ENCODE measurements around the gene C17orf107.

DNA sequence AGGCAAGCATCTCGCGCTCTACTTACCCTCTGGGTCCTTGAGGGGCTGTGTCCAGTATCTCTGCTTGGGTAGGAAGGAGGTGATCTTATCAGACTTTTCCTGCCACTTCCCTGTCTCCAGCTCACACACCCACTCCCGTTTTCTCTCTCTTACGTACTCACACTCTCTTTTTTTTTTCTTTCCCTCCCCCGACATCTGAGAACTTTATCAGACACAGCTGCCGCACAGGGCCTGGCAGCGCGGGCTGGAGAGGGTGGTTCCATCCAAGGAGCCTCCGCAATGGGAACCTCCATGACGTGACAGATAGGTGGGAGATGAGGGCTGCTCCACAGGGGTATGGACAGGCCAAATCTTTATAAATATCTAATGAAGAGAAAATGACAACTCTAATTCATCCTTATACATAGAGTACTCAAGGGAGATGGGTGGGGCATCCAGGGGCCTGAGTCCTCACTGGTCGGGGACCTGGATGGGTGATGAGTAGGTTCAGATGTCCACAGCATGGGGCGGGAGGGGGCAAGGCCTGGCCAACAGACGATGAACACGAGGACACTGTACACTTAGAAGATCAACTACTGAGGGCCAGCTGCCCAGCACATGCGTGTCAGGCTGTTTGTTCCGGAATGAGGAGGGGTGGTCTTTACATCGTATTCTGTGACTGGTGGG, 42.9 kb upstream of the C17orf107 start:
- TF ChIP-seq, protein P1, sequence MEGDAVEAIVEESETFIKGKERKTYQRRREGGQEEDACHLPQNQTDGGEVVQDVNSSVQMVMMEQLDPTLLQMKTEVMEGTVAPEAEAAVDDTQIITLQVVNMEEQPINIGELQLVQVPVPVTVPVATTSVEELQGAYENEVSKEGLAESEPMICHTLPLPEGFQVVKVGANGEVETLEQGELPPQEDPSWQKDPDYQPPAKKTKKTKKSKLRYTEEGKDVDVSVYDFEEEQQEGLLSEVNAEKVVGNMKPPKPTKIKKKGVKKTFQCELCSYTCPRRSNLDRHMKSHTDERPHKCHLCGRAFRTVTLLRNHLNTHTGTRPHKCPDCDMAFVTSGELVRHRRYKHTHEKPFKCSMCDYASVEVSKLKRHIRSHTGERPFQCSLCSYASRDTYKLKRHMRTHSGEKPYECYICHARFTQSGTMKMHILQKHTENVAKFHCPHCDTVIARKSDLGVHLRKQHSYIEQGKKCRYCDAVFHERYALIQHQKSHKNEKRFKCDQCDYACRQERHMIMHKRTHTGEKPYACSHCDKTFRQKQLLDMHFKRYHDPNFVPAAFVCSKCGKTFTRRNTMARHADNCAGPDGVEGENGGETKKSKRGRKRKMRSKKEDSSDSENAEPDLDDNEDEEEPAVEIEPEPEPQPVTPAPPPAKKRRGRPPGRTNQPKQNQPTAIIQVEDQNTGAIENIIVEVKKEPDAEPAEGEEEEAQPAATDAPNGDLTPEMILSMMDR (IDR thresholded peaks at IDR 0.05; ENCODE audit: poor library complexity) = no peak
- TF ChIP-seq EZH2phosphoT487 (IDR thresholded peaks at IDR 0.05; ENCODE audit: low read depth, severe bottlenecking, unreplicated experiment) (no peak), EZH2 (IDR thresholded peaks at IDR 0.05; ENCODE audit: borderline replicate concordance) (no peak)

Data from hepatocyte (in vitro differentiated cells).